CD8-positive, alpha-beta memory T cell (primary cell): Measurements from ENCODE around the gene HBA2. TPM values are rescaled to one million over a fixed set of nuclear protein-coding genes. Genes with fewer than 3 reads are reported as not detected.

ENCODE experiments used
- CTCF ChIA-PET: fragments of 350-600 bp; sonication (Branson Sonifier 250); formaldehyde crosslinking; loops from one replicate; lab custom pipeline; 2021; ENCODE audit warnings: antibody characterized with exemption; lab: Charles Lee
- POLR2A ChIA-PET: fragments of 350-600 bp; sonication (Branson Sonifier 250); formaldehyde crosslinking; loops from one replicate; lab custom pipeline; 2021; ENCODE audit warnings: antibody characterized with exemption; lab: Charles Lee
- DNase-seq, 5 donors: peaks; one replicate each; pipeline versions ENCODE4 v3.0.0 to v3.0.0-alpha.2; 2020 to 2022; ENCODE audit warnings: mixed read lengths in 1 of 5
- H3K27ac ChIP-seq: one replicate; pipeline ENCODE4 v1.7.0; 2013; ENCODE audit warnings: low read depth, mild to moderate bottlenecking, low read length, moderate library complexity
- H3K27me3 ChIP-seq: 2 replicates; pipeline ENCODE4 v1.7.0; 2013; ENCODE audit warnings: low read length, mild to moderate bottlenecking; ENCODE audit not compliant: insufficient read depth, poor library complexity, severe bottlenecking
- H3K36me3 ChIP-seq: 2 replicates; pipeline ENCODE4 v1.7.0; 2013; ENCODE audit warnings: mild to moderate bottlenecking, low read length, moderate library complexity; ENCODE audit not compliant: insufficient read depth
- H3K4me1 ChIP-seq: 2 replicates; pipeline ENCODE4 v1.7.0; 2013; ENCODE audit warnings: mild to moderate bottlenecking, low read length, moderate library complexity; ENCODE audit not compliant: insufficient read depth
- H3K4me3 ChIP-seq: 2 replicates; pipeline ENCODE4 v1.7.0; 2013; ENCODE audit warnings: mild to moderate bottlenecking, low read length
- H3K9me3 ChIP-seq: 2 replicates; pipeline ENCODE4 v1.7.0; 2013; ENCODE audit warnings: mild to moderate bottlenecking, low read length
- H3K27ac Mint-ChIP-seq, 8 donors: one replicate each; pipeline ENCODE4 v1.8.0; 2020 to 2021; ENCODE audit warnings: mixed read lengths in 8 of 8, mild to moderate bottlenecking in 6 of 8, inconsistent platforms in 3 of 8, moderate library complexity in 3 of 8
- H3K27me3 Mint-ChIP-seq, 2 donors: one replicate each; pipeline ENCODE4 v1.8.0; 2020 to 2021; ENCODE audit warnings: mixed read lengths in 2 of 2, mild to moderate bottlenecking in 1 of 2, moderate library complexity in 1 of 2
- H3K36me3 Mint-ChIP-seq, 3 donors: one replicate each; pipeline ENCODE4 v1.8.0; 2020 to 2021; ENCODE audit warnings: mixed read lengths in 3 of 3, inconsistent platforms in 1 of 3, mild to moderate bottlenecking in 1 of 3
- H3K4me1 Mint-ChIP-seq, 3 donors: one replicate each; pipeline ENCODE4 v1.8.0; 2020 to 2021; ENCODE audit warnings: mixed read lengths in 3 of 3, inconsistent platforms in 1 of 3, mild to moderate bottlenecking in 1 of 3
- H3K4me3 Mint-ChIP-seq, 7 donors: one replicate each; pipeline ENCODE4 v1.8.0; 2020 to 2021; ENCODE audit warnings: mixed read lengths in 7 of 7, mild to moderate bottlenecking in 6 of 7, moderate library complexity in 4 of 7, inconsistent platforms in 2 of 7
- H3K9me3 Mint-ChIP-seq, 5 donors: one replicate each; pipeline ENCODE4 v1.8.0; 2020 to 2022; ENCODE audit warnings: mixed read lengths in 5 of 5, mild to moderate bottlenecking in 3 of 5, moderate library complexity in 2 of 5, inconsistent platforms in 1 of 5
- polyA plus RNA-seq: library from polyadenylated mRNA; unstranded; fragments of 300-500 nt; fragmentation: Illumina TruSeq; gene quantifications from one replicate; pipeline ENCODE4 v1.2.3, GENCODE V29; 2021
- total RNA-seq, 2 experiments: library from RNA; stranded (reverse); gene quantifications; one replicate each; pipeline ENCODE4 v1.2.3, GENCODE V29; 2021

The HBA2 gene
- total and polyA plus RNA-seq, 3 experiments from 2014 or later: 5.8 TPM; not detected in 2

- DNase-seq: no peak
- peaks cover 0 to 85% (median 6%) of the 10 kb centered on the region in 3 donors for H3K36me3 Mint-ChIP-seq
- H3K27ac Mint-ChIP-seq: peak overlapping the region in 5 of 8 donors; percentile 23 to 74 (median 33)
- Histone ChIP-seq H3K27me3 (no peaks in the 10 kb centered on the region), H3K9me3 (no peaks in the 10 kb centered on the region), H3K4me3 (no peak overlapping the region), H3K27ac (no peak overlapping the region), H3K4me1 (no peaks in the 10 kb centered on the region), H3K36me3 (peaks cover 24% of the 10 kb centered on the region)
- CTCF ChIA-PET: no interaction called here
- no peaks in the 10 kb centered on the region for H3K27me3 Mint-ChIP-seq
- H3K9me3 Mint-ChIP-seq: no peaks in the 10 kb centered on the region
- POLR2A ChIA-PET: no interaction called here
- H3K4me1 Mint-ChIP-seq: peaks cover 0 to 22% (median 7%) of the 10 kb centered on the region in 3 donors
- H3K4me3 Mint-ChIP-seq: no peak overlapping the region
These were observed 40.3 kb downstream of the HBA2 start for GRCh38 chr16:212999-213398.

DNA sequence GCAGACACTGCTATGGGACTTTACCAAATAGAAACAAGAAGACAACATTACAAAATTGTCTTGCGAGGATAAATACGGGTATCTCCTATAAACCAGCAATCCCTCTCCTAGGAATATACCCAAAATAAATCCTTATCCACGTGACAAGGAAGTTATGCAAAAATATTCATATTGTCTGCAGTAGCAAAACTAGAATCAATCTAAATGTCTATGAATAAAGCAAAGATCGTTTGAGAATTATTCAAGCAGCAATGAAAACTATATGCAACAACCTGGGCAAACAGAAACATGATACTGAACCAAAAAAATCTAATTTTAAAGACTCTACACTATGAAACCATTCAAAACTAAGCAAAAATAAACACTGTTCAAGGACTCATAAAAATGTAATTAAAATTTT is 47.3 kb downstream of the HBA2 start:
- H3K27ac Mint-ChIP-seq: no peak overlapping the region
- peaks cover 7 to 26% (median 19%) of the 10 kb centered on the region in 3 donors for H3K4me1 Mint-ChIP-seq
- H3K27me3 ChIP-seq: no peaks in the 10 kb centered on the region
- no peak overlapping the region for H3K27ac ChIP-seq
- peaks cover 35% of the 10 kb centered on the region for H3K36me3 ChIP-seq
- POLR2A ChIA-PET: no interaction called here
- no peak for DNase-seq
- H3K4me3 ChIP-seq: no peak overlapping the region
- H3K9me3 Mint-ChIP-seq: no peaks in the 10 kb centered on the region
- H3K27me3 Mint-ChIP-seq: peaks cover 0 to 2% of the 10 kb centered on the region in 2 donors
- CTCF ChIA-PET: interaction anchor here (1.8 kb wide), 1 partner anchor 142 kb away, joined by 5 read pairs; no protein-coding TSS in a partner anchor
- peaks cover 0 to 78% (median 15%) of the 10 kb centered on the region in 3 donors for H3K36me3 Mint-ChIP-seq
- no peaks in the 10 kb centered on the region for H3K4me1 ChIP-seq
- no peaks in the 10 kb centered on the region for H3K9me3 ChIP-seq
- H3K4me3 Mint-ChIP-seq: no peak overlapping the region

Other genes with a start within 250 kb of the HBA2 start
- gene POLR3K, start 119.3 kb upstream of the HBA2 start, total RNA-seq: 10 to 100 TPM; 63.6 to 63.9 TPM
- 35.1 TPM for gene POLR3K, start 119.3 kb upstream of the HBA2 start, polyA plus RNA-seq
- gene SNRNP25, start 119.0 kb upstream of the HBA2 start, total RNA-seq: 100 to 1,000 TPM; 108 to 110 TPM
- gene SNRNP25, start 119.0 kb upstream of the HBA2 start, polyA plus RNA-seq: 16.3 TPM
- gene RHBDF1, start 100.2 kb upstream of the HBA2 start, total RNA-seq: under 1 TPM; 0.53 to 0.59 TPM
- gene RHBDF1, start 100.2 kb upstream of the HBA2 start, polyA plus RNA-seq: not detected
- 10 to 100 TPM; 47.5 to 48.2 TPM for gene MPG, start 94.7 kb upstream of the HBA2 start, total RNA-seq
- 58.1 TPM for gene MPG, start 94.7 kb upstream of the HBA2 start, polyA plus RNA-seq
- 10 to 100 TPM; 45.2 to 50.7 TPM for gene NPRL3, start 34.2 kb upstream of the HBA2 start, total RNA-seq
- 13.0 TPM for gene NPRL3, start 34.2 kb upstream of the HBA2 start, polyA plus RNA-seq
- not detected for gene HBZ, start 20.2 kb upstream of the HBA2 start, total RNA-seq
- not detected for gene HBZ, start 20.2 kb upstream of the HBA2 start, polyA plus RNA-seq
- gene HBM, start 6.9 kb upstream of the HBA2 start, total RNA-seq: not detected
- gene HBM, start 6.9 kb upstream of the HBA2 start, polyA plus RNA-seq: not detected
- gene HBA1, start 3.8 kb downstream of the HBA2 start, total RNA-seq: not detected
- gene HBA1, start 3.8 kb downstream of the HBA2 start, polyA plus RNA-seq: 1.6 TPM
- not detected for gene HBQ1, start 7.6 kb downstream of the HBA2 start, total RNA-seq
- 0.72 TPM for gene HBQ1, start 7.6 kb downstream of the HBA2 start, polyA plus RNA-seq
- gene LUC7L, start 56.6 kb downstream of the HBA2 start, total RNA-seq: 10 to 100 TPM; 78.5 to 80.0 TPM
- 9.2 TPM for gene LUC7L, start 56.6 kb downstream of the HBA2 start, polyA plus RNA-seq
- gene FAM234A, start 61.9 kb downstream of the HBA2 start, total RNA-seq: 10 to 100 TPM; 23.1 to 26.1 TPM
- gene FAM234A, start 61.9 kb downstream of the HBA2 start, polyA plus RNA-seq: 27.9 TPM
- under 1 TPM in 1 of 2 experiments, not detected in 1; 0.09 TPM for gene RGS11, start 103.1 kb downstream of the HBA2 start, total RNA-seq
- gene RGS11, start 103.1 kb downstream of the HBA2 start, polyA plus RNA-seq: not detected
- gene ARHGDIG, start 107.7 kb downstream of the HBA2 start, total RNA-seq: not detected
- not detected for gene ARHGDIG, start 107.7 kb downstream of the HBA2 start, polyA plus RNA-seq
- not detected for gene PDIA2, start 110.3 kb downstream of the HBA2 start, total RNA-seq
- gene PDIA2, start 110.3 kb downstream of the HBA2 start, polyA plus RNA-seq: not detected
- gene AXIN1, start 179.8 kb downstream of the HBA2 start, total RNA-seq: 10 to 100 TPM; 24.7 to 26.3 TPM
- 6.9 TPM for gene AXIN1, start 179.8 kb downstream of the HBA2 start, polyA plus RNA-seq
- gene MRPL28, start 197.7 kb downstream of the HBA2 start, total RNA-seq: 10 to 100 TPM; 90.2 to 98.0 TPM
- gene MRPL28, start 197.7 kb downstream of the HBA2 start, polyA plus RNA-seq: 67.8 TPM
- gene PGAP6, start 209.1 kb downstream of the HBA2 start, total RNA-seq: 10 to 100 TPM; 36.1 to 36.2 TPM
- gene PGAP6, start 209.1 kb downstream of the HBA2 start, polyA plus RNA-seq: 23.1 TPM
- gene NME4, start 224.3 kb downstream of the HBA2 start, total RNA-seq: 10 to 100 TPM; 14.1 to 15.4 TPM
- gene NME4, start 224.3 kb downstream of the HBA2 start, polyA plus RNA-seq: 49.9 TPM
- 1 to 10 TPM; 6.8 to 7.9 TPM for gene DECR2, start 229.0 kb downstream of the HBA2 start, total RNA-seq
- 3.9 TPM for gene DECR2, start 229.0 kb downstream of the HBA2 start, polyA plus RNA-seq